ENCODE measurements around the gene CORO2A. TPM values are rescaled to one million over a fixed set of nuclear protein-coding genes. Genes with fewer than 3 reads are reported as not detected.

Gene CORO2A
- total and polyA plus RNA-seq, 2 of the 13 experiments (the other 11 are each of a cell fraction or from before 2014, with no cell fraction given) = 14.4 to 15.3 TPM

DNA sequence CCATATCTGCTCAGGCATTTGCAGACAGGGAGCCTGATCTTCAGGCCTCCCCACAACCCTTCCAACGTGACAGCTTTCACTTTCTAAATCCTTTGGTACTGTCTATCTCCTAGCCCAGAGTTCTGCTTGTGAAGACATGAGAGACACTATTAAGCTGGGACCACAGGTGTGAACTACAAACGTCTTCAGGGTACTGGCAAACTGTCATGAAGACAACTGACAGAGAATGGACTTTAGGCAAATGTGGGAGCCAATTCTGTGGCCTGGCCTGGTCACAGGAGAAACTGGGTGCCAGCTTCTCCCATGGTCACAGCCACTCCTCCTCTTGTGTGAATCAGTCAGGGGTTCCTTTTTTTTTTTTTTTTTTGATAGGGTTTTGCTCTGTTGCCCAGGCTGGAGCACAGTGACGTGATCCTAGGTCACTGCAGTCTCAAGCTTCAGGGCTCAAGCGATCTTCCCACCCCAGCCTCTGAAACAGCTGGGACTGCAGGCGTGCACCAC is 83.9 kb downstream of the CORO2A start:
- in situ Hi-C loops (cut with HindIII; ENCODE audit: extremely low pct_ligation_motif_present, low pct_unique_long_range_greater_than_20kb) = no loop called here
- H3K4me1 ChIP-seq (ENCODE audit: insufficient read depth, low read length) = no peaks in the 10 kb centered on the region
- POLR2A ChIA-PET = interaction anchor here (1.1 kb wide), 1 partner anchor 10 kb away, joined by 5 read pairs; no protein-coding TSS in a partner anchor

More for the DNA sequence above, 83.9 kb downstream of the CORO2A start:
- Histone ChIP-seq H3K36me3 (replicated peaks in 1 of 2; ENCODE audit: control insufficient read depth in 1 of 2, insufficient read depth in 2 of 2, low read length in 2 of 2) (peaks cover 3 to 40% of the 10 kb centered on the region in 2 experiments; a peak in 4 of 5 replicates), H2AFZ (ENCODE audit: low read length) (no peak overlapping the region), H3K27ac (ENCODE audit: extremely low read length, insufficient read depth, low read length) (no peak overlapping the region), H4K20me1 (ENCODE audit: insufficient read depth, low read length) (no peaks in the 10 kb centered on the region), H3K9me3 (ENCODE audit: low read length) (no peaks in the 10 kb centered on the region), H3K4me3 (replicated peaks in 1 of 3; ENCODE audit: insufficient read depth in 1 of 3, low read depth in 2 of 3, low read length in 3 of 3) (no peak overlapping the region), H3K4me2 (ENCODE audit: low read depth, low read length) (no peak overlapping the region), H3K79me2 (ENCODE audit: insufficient read depth, low read length) (no peaks in the 10 kb centered on the region), H3K9ac (ENCODE audit: insufficient read depth, low read depth, low read length) (no peak overlapping the region), H3K27me3 (ENCODE audit: control insufficient read depth in 1 of 2, insufficient read depth in 2 of 2, low read length in 2 of 2) (no peaks in the 10 kb centered on the region)
- intact Hi-C loops (cut with micrococcal nuclease; ENCODE audit: unreplicated experiment) = no loop called here
- 92% methylated on average over 5 of the region's 5 CpGs for WGBS (ENCODE audit: low lambda C conversion rate)
- CTCF ChIA-PET (ENCODE audit: low intra/inter-chr PET ratio, low total read pairs) = no interaction called here
- FAIRE-seq (no peak), ATAC-seq (no peak), DNase-seq (ENCODE audit: low spot score) (no peak)
- TF ChIP-seq HCFC1 (IDR thresholded peaks at IDR 0.05; ENCODE audit: low read depth, low read length) = no peak
- TF ChIP-seq, protein P1, sequence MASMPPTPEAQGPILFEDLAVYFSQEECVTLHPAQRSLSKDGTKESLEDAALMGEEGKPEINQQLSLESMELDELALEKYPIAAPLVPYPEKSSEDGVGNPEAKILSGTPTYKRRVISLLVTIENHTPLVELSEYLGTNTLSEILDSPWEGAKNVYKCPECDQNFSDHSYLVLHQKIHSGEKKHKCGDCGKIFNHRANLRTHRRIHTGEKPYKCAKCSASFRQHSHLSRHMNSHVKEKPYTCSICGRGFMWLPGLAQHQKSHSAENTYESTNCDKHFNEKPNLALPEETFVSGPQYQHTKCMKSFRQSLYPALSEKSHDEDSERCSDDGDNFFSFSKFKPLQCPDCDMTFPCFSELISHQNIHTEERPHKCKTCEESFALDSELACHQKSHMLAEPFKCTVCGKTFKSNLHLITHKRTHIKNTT (CRISPR knock-in tag; IDR thresholded peaks at IDR 0.05) = no peak
- no peak for TF ChIP-seq RORA (CRISPR knock-in tag; IDR thresholded peaks at IDR 0.05)
- TF ChIP-seq ELF3 (CRISPR knock-in tag; IDR thresholded peaks at IDR 0.05) = no peak
- TF ChIP-seq, protein P2, sequence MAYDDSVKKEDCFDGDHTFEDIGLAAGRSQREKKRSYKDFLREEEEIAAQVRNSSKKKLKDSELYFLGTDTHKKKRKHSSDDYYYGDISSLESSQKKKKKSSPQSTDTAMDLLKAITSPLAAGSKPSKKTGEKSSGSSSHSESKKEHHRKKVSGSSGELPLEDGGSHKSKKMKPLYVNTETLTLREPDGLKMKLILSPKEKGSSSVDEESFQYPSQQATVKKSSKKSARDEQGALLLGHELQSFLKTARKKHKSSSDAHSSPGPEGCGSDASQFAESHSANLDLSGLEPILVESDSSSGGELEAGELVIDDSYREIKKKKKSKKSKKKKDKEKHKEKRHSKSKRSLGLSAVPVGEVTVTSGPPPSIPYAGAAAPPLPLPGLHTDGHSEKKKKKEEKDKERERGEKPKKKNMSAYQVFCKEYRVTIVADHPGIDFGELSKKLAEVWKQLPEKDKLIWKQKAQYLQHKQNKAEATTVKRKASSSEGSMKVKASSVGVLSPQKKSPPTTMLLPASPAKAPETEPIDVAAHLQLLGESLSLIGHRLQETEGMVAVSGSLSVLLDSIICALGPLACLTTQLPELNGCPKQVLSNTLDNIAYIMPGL (CRISPR knock-in tag; IDR thresholded peaks at IDR 0.05; ENCODE audit: borderline replicate concordance in 1 of 2, low read depth in 1 of 2) = no peak
- no peak for TF ChIP-seq ZEB1 (IDR thresholded peaks at IDR 0.05; ENCODE audit: insufficient replicate concordance, low read depth)
- TF ChIP-seq SMAD3 (CRISPR knock-in tag; IDR thresholded peaks at IDR 0.05) = no peak
- BruUV-seq (replicated peaks) = no TSS peak

Data from HepG2 (cell line).